ENCODE measurements around the gene HIPK1.

GRCh38 chr1:113958691-113959090, 29.6 kb downstream of the HIPK1 start:
- TF ChIP-seq CTCF (IDR thresholded peaks at IDR 0.05) (no peak), POLR2A (IDR thresholded peaks at IDR 0.05) (no peak)

Data from testis (tissue), 2 donors.